Effector memory CD8-positive, alpha-beta T cell (primary cell): ENCODE results near the gene ADAMTS14.

Experiments
- ATAC-seq: fragments of 150-1000 bp; cut with Tn5 transposase; replicated peaks from 2 replicates; pipeline ENCODE4 v1.10.0; 2021; ENCODE audit warnings: mild to moderate bottlenecking, moderate library complexity
- DNase-seq, 3 experiments: peaks; one replicate each; pipeline ENCODE4 v3.0.0; 2021
- H3K27ac Mint-ChIP-seq, 2 donors: one replicate each; pipeline ENCODE4 v1.8.0; 2022; ENCODE audit warnings: mild to moderate bottlenecking in 2 of 2, mixed read lengths in 2 of 2, moderate library complexity in 2 of 2
- H3K27me3 Mint-ChIP-seq, 2 donors: one replicate each; pipeline ENCODE4 v1.8.0; 2022; ENCODE audit warnings: mixed read lengths in 2 of 2
- H3K36me3 Mint-ChIP-seq: one replicate; pipeline ENCODE4 v1.8.0; 2022; ENCODE audit warnings: mild to moderate bottlenecking, moderate library complexity, mixed read lengths; ENCODE audit not compliant: insufficient read depth
- H3K4me1 Mint-ChIP-seq, 2 donors: one replicate each; pipeline ENCODE4 v1.8.0; 2022; ENCODE audit warnings: low read depth in 2 of 2, mixed read lengths in 2 of 2
- H3K4me3 Mint-ChIP-seq, 2 donors: one replicate each; pipeline ENCODE4 v1.8.0; 2022; ENCODE audit warnings: mild to moderate bottlenecking in 2 of 2, mixed read lengths in 2 of 2, moderate library complexity in 2 of 2
- H3K9me3 Mint-ChIP-seq, 2 donors: one replicate each; pipeline ENCODE4 v1.8.0; 2022; ENCODE audit warnings: mixed read lengths in 2 of 2

Gene ADAMTS14

GRCh38 chr10:70795613-70796012 lies 123.3 kb downstream of the ADAMTS14 start:
- Mint-ChIP-seq H3K27me3 (peaks cover 25 to 66% of the 10 kb centered on the region in 2 donors), H3K4me1 (peaks cover 0 to 10% of the 10 kb centered on the region in 2 donors), H3K9me3 (peaks cover 0 to 2% of the 10 kb centered on the region in 2 donors), H3K27ac (no peak overlapping the region), H3K36me3 (no peaks in the 10 kb centered on the region), H3K4me3 (no peak overlapping the region)
- ATAC-seq: no peak
- DNase-seq: no peak

DNA sequence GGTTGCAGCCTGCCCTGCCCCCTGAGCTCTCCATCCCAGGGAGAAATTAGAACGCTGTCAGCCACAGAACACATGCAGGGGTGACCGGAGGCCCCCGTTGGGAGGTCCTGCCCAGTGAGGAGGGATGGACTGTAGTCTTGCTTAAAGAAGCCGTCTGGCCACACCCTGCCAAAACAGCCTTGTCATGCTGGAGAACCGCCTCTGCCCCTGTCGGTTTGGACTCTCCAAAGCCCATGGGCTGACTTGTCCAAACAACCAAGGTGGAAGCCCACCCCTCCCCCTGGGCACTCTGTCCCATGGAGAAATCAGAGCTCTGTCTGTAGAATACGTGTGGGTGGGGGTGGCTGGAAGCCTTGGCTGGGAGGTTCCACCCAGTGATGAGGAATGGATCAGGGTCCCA lies 125.5 kb downstream of the ADAMTS14 start:
- ATAC-seq (no peak), DNase-seq (no peak)
- H3K27me3 Mint-ChIP-seq: peaks cover 36 to 49% of the 10 kb centered on the region in 2 donors
- H3K4me1 Mint-ChIP-seq: no peaks in the 10 kb centered on the region
- H3K9me3 Mint-ChIP-seq: peaks cover 0 to 2% of the 10 kb centered on the region in 2 donors
- H3K27ac Mint-ChIP-seq: no peak overlapping the region
- no peaks in the 10 kb centered on the region for H3K36me3 Mint-ChIP-seq
- H3K4me3 Mint-ChIP-seq: no peak overlapping the region

GRCh38 chr10:70799124-70799523 lies 126.8 kb downstream of the ADAMTS14 start:
- ATAC-seq: no peak
- H3K36me3 Mint-ChIP-seq: no peaks in the 10 kb centered on the region
- peaks cover 0 to 2% of the 10 kb centered on the region in 2 donors for H3K9me3 Mint-ChIP-seq
- peaks cover 43 to 44% of the 10 kb centered on the region in 2 donors for H3K27me3 Mint-ChIP-seq
- no peak for DNase-seq
- no peaks in the 10 kb centered on the region for H3K4me1 Mint-ChIP-seq
- H3K27ac Mint-ChIP-seq: no peak overlapping the region
- H3K4me3 Mint-ChIP-seq: no peak overlapping the region

- H3K36me3 Mint-ChIP-seq: no peaks in the 10 kb centered on the region
- peaks cover 46% of the 10 kb centered on the region in 2 donors for H3K27me3 Mint-ChIP-seq
- no peak overlapping the region for H3K4me3 Mint-ChIP-seq
- DNase-seq: no peak
- no peak overlapping the region for H3K27ac Mint-ChIP-seq
- peaks cover 0 to 2% of the 10 kb centered on the region in 2 donors for H3K4me1 Mint-ChIP-seq
- no peaks in the 10 kb centered on the region for H3K9me3 Mint-ChIP-seq
- ATAC-seq: no peak
Observed at GRCh38 chr10:70801854-70802253, 129.5 kb downstream of the ADAMTS14 start.

GRCh38 chr10:70803775-70804420 lies 131.6 kb downstream of the ADAMTS14 start:
- Mint-ChIP-seq H3K27ac (no peak overlapping the region), H3K36me3 (no peaks in the 10 kb centered on the region), H3K27me3 (peaks cover 34 to 43% of the 10 kb centered on the region in 2 donors), H3K4me3 (no peak overlapping the region), H3K4me1 (peaks cover 0 to 2% of the 10 kb centered on the region in 2 donors), H3K9me3 (no peaks in the 10 kb centered on the region)
- DNase-seq (no peak), ATAC-seq (no peak)

DNA sequence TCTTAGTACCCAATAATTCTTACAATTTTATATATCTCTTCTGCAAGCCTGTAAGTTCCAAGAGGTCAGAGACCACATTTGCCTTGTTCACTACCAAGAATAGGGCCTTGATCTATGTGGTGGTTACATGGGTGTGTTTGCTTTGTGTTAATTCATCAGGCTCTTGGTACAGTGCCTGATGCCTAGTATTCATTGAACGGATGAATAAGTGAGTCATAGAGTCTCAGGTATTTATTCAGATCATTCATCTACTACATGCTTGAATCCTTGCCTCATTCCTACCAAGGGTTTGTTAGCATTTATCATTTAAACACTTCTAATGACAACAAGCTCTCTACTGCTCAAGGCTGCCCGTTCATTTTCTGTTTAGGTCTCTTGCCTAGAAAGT lies 132.1 kb downstream of the ADAMTS14 start:
- Mint-ChIP-seq H3K9me3 (no peaks in the 10 kb centered on the region), H3K36me3 (no peaks in the 10 kb centered on the region), H3K4me1 (peaks cover 0 to 2% of the 10 kb centered on the region in 2 donors), H3K4me3 (no peak overlapping the region), H3K27ac (no peak overlapping the region), H3K27me3 (peaks cover 29 to 38% of the 10 kb centered on the region in 2 donors)
- DNase-seq (no peak), ATAC-seq (no peak)

DNA sequence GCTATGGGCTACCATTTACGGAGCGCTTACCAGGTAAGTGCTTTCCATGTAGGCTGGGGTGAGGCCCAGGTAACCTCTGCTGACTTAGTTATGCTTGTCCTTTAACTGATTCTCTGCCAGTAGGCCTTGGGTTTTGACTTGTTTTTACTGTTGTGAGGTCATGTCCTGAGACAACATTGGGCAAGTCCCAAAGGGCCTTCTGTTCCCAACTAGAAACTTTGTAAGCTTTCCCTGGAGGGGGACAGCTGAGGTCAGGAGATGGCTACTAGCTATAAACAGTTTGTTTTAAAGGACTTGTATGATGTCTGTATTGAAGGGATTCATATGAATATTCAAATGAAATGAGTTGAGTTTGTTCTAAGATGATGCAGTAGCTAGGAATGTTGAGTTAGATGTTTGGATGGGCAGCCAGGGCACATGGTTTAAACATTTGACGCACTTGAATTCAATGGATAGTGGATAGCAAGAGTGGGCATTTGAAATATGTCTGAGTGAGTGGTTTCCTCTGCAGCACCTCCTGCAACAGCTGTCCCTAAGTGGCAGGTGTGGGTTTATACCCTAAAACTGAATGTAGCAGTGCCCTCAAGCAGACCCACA lies 133.4 kb downstream of the ADAMTS14 start:
- H3K4me3 Mint-ChIP-seq: no peak overlapping the region
- H3K27ac Mint-ChIP-seq: no peak overlapping the region
- peaks cover 23 to 33% of the 10 kb centered on the region in 2 donors for H3K27me3 Mint-ChIP-seq
- H3K9me3 Mint-ChIP-seq: no peaks in the 10 kb centered on the region
- ATAC-seq (no peak), DNase-seq (no peak)
- H3K4me1 Mint-ChIP-seq: peaks cover 0 to 2% of the 10 kb centered on the region in 2 donors
- H3K36me3 Mint-ChIP-seq: no peaks in the 10 kb centered on the region

DNA sequence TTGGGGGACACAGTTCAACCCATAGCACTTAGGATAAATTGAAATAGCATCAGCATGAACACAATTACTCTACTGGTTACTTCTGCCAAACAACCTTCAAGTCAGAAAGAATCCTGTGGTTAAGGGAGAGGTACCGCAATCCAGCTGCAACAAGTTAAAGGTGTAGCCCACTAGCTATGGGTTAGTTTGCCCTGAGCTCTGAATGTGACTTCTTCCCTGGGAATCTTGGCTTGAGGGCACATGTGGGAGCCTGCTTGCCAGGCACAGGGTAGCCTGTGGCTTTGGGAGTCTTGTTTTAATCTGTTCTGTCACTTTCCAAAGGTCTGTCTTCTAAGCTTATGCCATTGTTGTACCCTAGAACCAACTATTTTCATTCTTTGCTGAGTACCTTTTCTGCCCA lies 134.5 kb downstream of the ADAMTS14 start:
- H3K27ac Mint-ChIP-seq: no peak overlapping the region
- DNase-seq (no peak), ATAC-seq (no peak)
- peaks cover 23 to 33% of the 10 kb centered on the region in 2 donors for H3K27me3 Mint-ChIP-seq
- H3K4me3 Mint-ChIP-seq: no peak overlapping the region
- no peaks in the 10 kb centered on the region for H3K36me3 Mint-ChIP-seq
- peaks cover 0 to 2% of the 10 kb centered on the region in 2 donors for H3K4me1 Mint-ChIP-seq
- H3K9me3 Mint-ChIP-seq: no peaks in the 10 kb centered on the region

- Mint-ChIP-seq H3K27ac (no peak overlapping the region), H3K27me3 (peaks cover 23 to 26% of the 10 kb centered on the region in 2 donors), H3K9me3 (no peaks in the 10 kb centered on the region), H3K4me1 (peaks cover 0 to 2% of the 10 kb centered on the region in 2 donors), H3K4me3 (no peak overlapping the region), H3K36me3 (no peaks in the 10 kb centered on the region)
- DNase-seq: no peak
- no peak for ATAC-seq
Observed at GRCh38 chr10:70807556-70807955, 135.2 kb downstream of the ADAMTS14 start.

- no peaks in the 10 kb centered on the region for H3K9me3 Mint-ChIP-seq
- ATAC-seq (no peak), DNase-seq (no peak)
- H3K4me3 Mint-ChIP-seq: no peak overlapping the region
- peaks cover under 1 to 3% of the 10 kb centered on the region in 2 donors for H3K4me1 Mint-ChIP-seq
- H3K27ac Mint-ChIP-seq: no peak overlapping the region
- H3K27me3 Mint-ChIP-seq: peaks cover 15 to 23% of the 10 kb centered on the region in 2 donors
- no peaks in the 10 kb centered on the region for H3K36me3 Mint-ChIP-seq
Observed at GRCh38 chr10:70809011-70809611, 136.8 kb downstream of the ADAMTS14 start.

DNA sequence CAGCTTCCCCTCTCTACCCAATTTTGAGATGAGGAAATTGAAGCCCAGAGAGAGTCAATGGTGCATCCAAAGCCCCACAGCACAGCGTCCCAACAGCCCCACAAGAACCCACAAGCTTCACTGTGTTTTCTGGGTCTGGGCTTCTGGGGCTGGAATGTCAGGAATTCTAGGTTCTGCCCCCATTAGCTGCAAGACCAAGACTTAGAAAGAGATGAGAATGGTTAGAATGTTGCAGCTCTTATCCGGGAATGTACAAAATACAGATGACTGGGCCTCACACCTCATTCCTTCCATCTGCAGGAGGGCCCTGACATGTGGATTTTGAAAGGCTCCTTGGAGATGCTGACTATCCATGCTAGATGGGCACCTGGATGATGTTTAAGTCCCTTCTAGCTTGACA lies 137.4 kb downstream of the ADAMTS14 start:
- ATAC-seq: no peak
- Mint-ChIP-seq H3K27ac (no peak overlapping the region), H3K4me3 (no peak overlapping the region), H3K4me1 (peaks cover 6 to 9% of the 10 kb centered on the region in 2 donors), H3K9me3 (no peaks in the 10 kb centered on the region), H3K36me3 (no peaks in the 10 kb centered on the region), H3K27me3 (peaks cover 13 to 18% of the 10 kb centered on the region in 2 donors)
- DNase-seq: no peak

DNA sequence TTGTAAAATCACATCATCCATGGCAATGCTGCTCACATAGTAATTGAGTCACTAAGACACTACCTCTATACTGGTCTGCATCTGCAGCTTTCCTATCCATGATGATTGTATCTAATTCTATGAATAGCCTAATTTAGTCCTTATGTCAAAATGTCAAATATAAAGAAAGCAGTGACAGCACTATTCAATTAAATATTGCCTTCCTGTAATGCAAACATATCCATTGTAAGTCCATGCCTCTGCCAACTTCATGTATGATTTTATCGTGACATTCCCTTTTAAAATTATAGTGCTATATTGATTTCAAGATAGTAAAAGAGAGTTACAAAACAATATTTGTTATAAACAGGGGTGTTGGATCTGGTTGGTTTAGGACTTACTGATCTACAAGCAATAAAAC lies 138.7 kb downstream of the ADAMTS14 start:
- H3K9me3 Mint-ChIP-seq: no peaks in the 10 kb centered on the region
- H3K27me3 Mint-ChIP-seq: peaks cover 9 to 16% of the 10 kb centered on the region in 2 donors
- no peak overlapping the region for H3K27ac Mint-ChIP-seq
- no peak for DNase-seq
- no peak overlapping the region for H3K4me3 Mint-ChIP-seq
- H3K4me1 Mint-ChIP-seq: peaks cover 6 to 9% of the 10 kb centered on the region in 2 donors
- no peaks in the 10 kb centered on the region for H3K36me3 Mint-ChIP-seq
- no peak for ATAC-seq

GRCh38 chr10:70811881-70812280 lies 139.6 kb downstream of the ADAMTS14 start:
- peaks cover 13 to 15% of the 10 kb centered on the region in 2 donors for H3K4me1 Mint-ChIP-seq
- ATAC-seq (no peak), DNase-seq (no peak)
- no peak overlapping the region for H3K4me3 Mint-ChIP-seq
- peaks cover 7% of the 10 kb centered on the region in 2 donors for H3K27me3 Mint-ChIP-seq
- no peaks in the 10 kb centered on the region for H3K36me3 Mint-ChIP-seq
- H3K27ac Mint-ChIP-seq: no peak overlapping the region
- no peaks in the 10 kb centered on the region for H3K9me3 Mint-ChIP-seq
